Measurements from ENCODE around the gene ALDH5A1. TPM values are rescaled to one million over a fixed set of nuclear protein-coding genes. Genes with fewer than 3 reads are reported as not detected.
"Not testable (repeated sequence)": the region's sequence is repeated elsewhere in the genome, so short reads cannot be mapped to it uniquely, and the experiment has no call there.

ALDH5A1 gene
- total RNA-seq, 4 donors from 2014 or later = 6.8 to 12.4 (median 9.1) TPM

GRCh38 chr6:24501374-24501773, 6.6 kb downstream of the ALDH5A1 start:
- Histone ChIP-seq H3K4me3 (no peak overlapping the region), H3K27ac (no peak overlapping the region), H3K4me1 (no peaks in the 10 kb centered on the region), H3K36me3 (no peaks in the 10 kb centered on the region), H3K27me3 (no peaks in the 10 kb centered on the region), H3K9me3 (no peaks in the 10 kb centered on the region)
- intact Hi-C loops (cut with DNase I; ENCODE audit: low total_unique reads) = no loop called here
- DNase-seq = no peak
- no peak for TF ChIP-seq CTCF (IDR thresholded peaks at IDR 0.05)
- TF ChIP-seq POLR2A (IDR thresholded peaks at IDR 0.05) = no peak

- DNase-seq = no peak
- Histone ChIP-seq H3K27ac (no peak overlapping the region), H3K4me3 (no peak overlapping the region), H3K9me3 (no peaks in the 10 kb centered on the region), H3K4me1 (no peaks in the 10 kb centered on the region), H3K36me3 (no peaks in the 10 kb centered on the region), H3K27me3 (no peaks in the 10 kb centered on the region)
- intact Hi-C loops (cut with DNase I; ENCODE audit: low total_unique reads) = no loop called here
- TF ChIP-seq POLR2A (IDR thresholded peaks at IDR 0.05) (no peak), CTCF (IDR thresholded peaks at IDR 0.05) (no peak)
These were observed 7.1 kb downstream of the ALDH5A1 start for GRCh38 chr6:24501914-24502313.

- Histone ChIP-seq H3K9me3 (no peaks in the 10 kb centered on the region), H3K36me3 (no peaks in the 10 kb centered on the region), H3K27me3 (no peaks in the 10 kb centered on the region), H3K27ac (no peak overlapping the region), H3K4me3 (no peak overlapping the region), H3K4me1 (no peaks in the 10 kb centered on the region)
- intact Hi-C loops (cut with DNase I; ENCODE audit: low total_unique reads) = no loop called here
- no peak for TF ChIP-seq CTCF (IDR thresholded peaks at IDR 0.05)
- TF ChIP-seq POLR2A (IDR thresholded peaks at IDR 0.05) = no peak
- no peak for DNase-seq
These were observed 9.5 kb downstream of the ALDH5A1 start for GRCh38 chr6:24504287-24504648.

GRCh38 chr6:24504649-24505586, 10.1 kb downstream of the ALDH5A1 start:
- DNase-seq = no peak
- no peaks in the 10 kb centered on the region for H3K9me3 ChIP-seq
- intact Hi-C loops (cut with DNase I; ENCODE audit: low total_unique reads) = no loop called here
- no peaks in the 10 kb centered on the region for H3K36me3 ChIP-seq
- no peak overlapping the region for H3K27ac ChIP-seq
- H3K4me3 ChIP-seq = no peak overlapping the region
- H3K4me1 ChIP-seq = no peaks in the 10 kb centered on the region
- H3K27me3 ChIP-seq = no peaks in the 10 kb centered on the region
- TF ChIP-seq CTCF (IDR thresholded peaks at IDR 0.05) = no peak
- no peak for TF ChIP-seq POLR2A (IDR thresholded peaks at IDR 0.05)

GRCh38 chr6:24506814-24507520, 12.2 kb downstream of the ALDH5A1 start:
- Histone ChIP-seq H3K27me3 (no peaks in the 10 kb centered on the region), H3K36me3 (no peaks in the 10 kb centered on the region), H3K4me3 (no peak overlapping the region), H3K9me3 (no peaks in the 10 kb centered on the region), H3K4me1 (no peaks in the 10 kb centered on the region), H3K27ac (no peak overlapping the region)
- no peak for TF ChIP-seq POLR2A (IDR thresholded peaks at IDR 0.05)
- TF ChIP-seq CTCF (IDR thresholded peaks at IDR 0.05) = no peak
- DNase-seq = no peak
- intact Hi-C loops (cut with DNase I; ENCODE audit: low total_unique reads) = no loop called here

- intact Hi-C loops (cut with DNase I; ENCODE audit: low total_unique reads); H3K27me3 ChIP-seq; DNase-seq; H3K36me3 ChIP-seq; H3K27ac ChIP-seq; H3K9me3 ChIP-seq; H3K4me1 ChIP-seq; H3K4me3 ChIP-seq: not testable (repeated sequence)
These were observed 17.2 kb downstream of the ALDH5A1 start for GRCh38 chr6:24511976-24512375.

Measured in uterus (tissue), 4 donors.